Ovary (tissue), 9 donors: ENCODE data around the gene IQCM. TPM values are rescaled to one million over a fixed set of nuclear protein-coding genes. Genes with fewer than 3 reads are reported as not detected.

Experiments used
- DNase-seq, 5 donors: peaks; one replicate each; pipeline ENCODE4 v3.0.0-alpha.2; 2019 to 2020
- H3K27ac ChIP-seq, 2 donors: fragments of 200-600 bp; one replicate each; pipeline versions ENCODE4 v1.5.1 to v1.8.0; 2019 to 2022
- H3K27me3 ChIP-seq: fragments of 200-600 bp; one replicate; pipeline ENCODE4 v1.8.0; 2022
- H3K36me3 ChIP-seq: fragments of 200-600 bp; sonication (generic); one replicate; pipeline ENCODE4 v1.5.1; 2019
- H3K4me1 ChIP-seq: one replicate; pipeline ENCODE4 v1.8.1; 2013; ENCODE audit warnings: mild to moderate bottlenecking, moderate library complexity; ENCODE audit not compliant: insufficient read depth
- H3K4me3 ChIP-seq: fragments of 200-600 bp; sonication (generic); one replicate; pipeline ENCODE4 v1.5.1; 2017
- H3K9me3 ChIP-seq, 2 donors: fragments of 200-600 bp in 1 of 2; sonication (generic) in 1 of 2; one replicate each; pipeline versions ENCODE4 v1.5.1 to v1.8.1; 2013 to 2019; ENCODE audit warnings: mild to moderate bottlenecking in 1 of 2, moderate library complexity in 1 of 2
- EP300 ChIP-seq: sonication (generic); formaldehyde crosslinking; IDR thresholded peaks from one replicate; pipeline ENCODE4 v1.6.1; 2017; ENCODE audit warnings: antibody characterized with exemption
- POLR2A ChIP-seq: fragments of 450-650 bp; IDR thresholded peaks from one replicate; pipeline ENCODE4 v1.6.1; 2017; ENCODE audit warnings: antibody characterized with exemption, mild to moderate bottlenecking, moderate library complexity
- WGBS, 3 donors: extraction: QIAGEN DNeasy Blood & Tissue Kit in 1 of 3; methylation state at CpG; one replicate each; pipeline versions ENCODE4 v1.1.5 to v1.1.7; 2013 to 2017; 5-methylcytosine and 5-hydroxymethylcytosine counted together
- intact Hi-C, 4 donors: fragments of 100-400 bp; cut with DNase I; formaldehyde crosslinking; loops; one replicate each; pipeline versions ENCODE4 v1.11.0 to v1.15.1; 2022 to 2023
- polyA plus RNA-seq, 2 donors: library from polyadenylated mRNA; stranded (reverse); fragments of 200-250 nt in 1 of 2; fragments of 350-450 nt in 1 of 2; fragmentation: Illumina TruSeq in 1 of 2; extraction: RNeasy Lipid Tissue Mini Kit (QIAGEN cat#74804) in 1 of 2; gene quantifications; one replicate each; pipeline ENCODE4 v1.2.3, GENCODE V29; 2013 to 2014
- total RNA-seq, 7 donors: library from RNA; depleted of rRNA in 2 of 7; stranded (reverse); fragments of >200 nt in 2 of 7; fragmentation: NEBNext Ultra II Directional in 3 of 7; extraction: Animal tissue kit (Norgen Biotek cat#: 25700) in 3 of 7; gene quantifications; one replicate each; pipeline versions ENCODE4 v1.1.0 to v1.2.4, GENCODE V29; 2016 to 2023
- TF ChIP-seq, protein P1 (sequence below), 3 donors: fragments of 450-650 bp in 2 of 3; fragments of 200-600 bp in 1 of 3; IDR thresholded peaks; one replicate each; pipeline versions ENCODE4 v1.5.1 to v1.8.0; 2016 to 2022; ENCODE audit warnings: antibody characterized with exemption in 3 of 3, mild to moderate bottlenecking in 1 of 3
- donor health status: DM: no; HTN: no; CAD: no; lungs with moderate emphysema.
- donor health status: DM: no; HTN: no; CAD: no.
- donor health status: Bipolar disorder and iron deficiency.
- donor health status: DM: yes; HTN: yes; CAD: no.
- donor health status: DM: no; HTN: no; CAD: no.
- donor health status: DM: yes; HTN: yes; CAD: no.

The IQCM gene
- total and polyA plus RNA-seq, 9 donors = not detected

GRCh38 chr4:149552601-149553000, 263.0 kb downstream of the IQCM start:
- H3K9me3 ChIP-seq = no peaks in the 10 kb centered on the region
- no peak overlapping the region for H3K4me3 ChIP-seq
- intact Hi-C loops = no loop called here

GRCh38 chr4:149549911-149550310, 265.7 kb downstream of the IQCM start:
- no peak for DNase-seq
- Histone ChIP-seq H3K4me3 (no peak overlapping the region), H3K27me3 (no peaks in the 10 kb centered on the region), H3K27ac (no peak overlapping the region), H3K4me1 (no peaks in the 10 kb centered on the region), H3K9me3 (no peaks in the 10 kb centered on the region), H3K36me3 (no peaks in the 10 kb centered on the region)
- intact Hi-C loops = no loop called here
- TF ChIP-seq POLR2A (no peak), EP300 (no peak)
- TF ChIP-seq, protein P1, sequence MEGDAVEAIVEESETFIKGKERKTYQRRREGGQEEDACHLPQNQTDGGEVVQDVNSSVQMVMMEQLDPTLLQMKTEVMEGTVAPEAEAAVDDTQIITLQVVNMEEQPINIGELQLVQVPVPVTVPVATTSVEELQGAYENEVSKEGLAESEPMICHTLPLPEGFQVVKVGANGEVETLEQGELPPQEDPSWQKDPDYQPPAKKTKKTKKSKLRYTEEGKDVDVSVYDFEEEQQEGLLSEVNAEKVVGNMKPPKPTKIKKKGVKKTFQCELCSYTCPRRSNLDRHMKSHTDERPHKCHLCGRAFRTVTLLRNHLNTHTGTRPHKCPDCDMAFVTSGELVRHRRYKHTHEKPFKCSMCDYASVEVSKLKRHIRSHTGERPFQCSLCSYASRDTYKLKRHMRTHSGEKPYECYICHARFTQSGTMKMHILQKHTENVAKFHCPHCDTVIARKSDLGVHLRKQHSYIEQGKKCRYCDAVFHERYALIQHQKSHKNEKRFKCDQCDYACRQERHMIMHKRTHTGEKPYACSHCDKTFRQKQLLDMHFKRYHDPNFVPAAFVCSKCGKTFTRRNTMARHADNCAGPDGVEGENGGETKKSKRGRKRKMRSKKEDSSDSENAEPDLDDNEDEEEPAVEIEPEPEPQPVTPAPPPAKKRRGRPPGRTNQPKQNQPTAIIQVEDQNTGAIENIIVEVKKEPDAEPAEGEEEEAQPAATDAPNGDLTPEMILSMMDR (IDR thresholded peaks at IDR 0.05) = no peak

More at GRCh38 chr4:149552601-149553000, 263.0 kb downstream of the IQCM start:
- TF ChIP-seq, protein P1 (IDR thresholded peaks at IDR 0.05) = no peak
- no peak for TF ChIP-seq EP300
- no peak for TF ChIP-seq POLR2A
- DNase-seq = no peak
- no peaks in the 10 kb centered on the region for H3K27me3 ChIP-seq
- no peaks in the 10 kb centered on the region for H3K36me3 ChIP-seq
- H3K4me1 ChIP-seq = no peaks in the 10 kb centered on the region
- H3K27ac ChIP-seq = no peak overlapping the region

- DNase-seq = no peak
- intact Hi-C loops = no loop called here
- Histone ChIP-seq H3K4me3 (no peak overlapping the region), H3K36me3 (no peaks in the 10 kb centered on the region), H3K27ac (no peak overlapping the region), H3K9me3 (no peaks in the 10 kb centered on the region), H3K27me3 (no peaks in the 10 kb centered on the region), H3K4me1 (no peaks in the 10 kb centered on the region)
- no peak for TF ChIP-seq POLR2A
- TF ChIP-seq, protein P1 (IDR thresholded peaks at IDR 0.05) = no peak
- no peak for TF ChIP-seq EP300
- WGBS, 3 donors = 73 to 86% (median 82%) methylated on average over 2 of the region's 2 CpGs
Measured at GRCh38 chr4:149534779-149535178, 280.9 kb downstream of the IQCM start.

DNA sequence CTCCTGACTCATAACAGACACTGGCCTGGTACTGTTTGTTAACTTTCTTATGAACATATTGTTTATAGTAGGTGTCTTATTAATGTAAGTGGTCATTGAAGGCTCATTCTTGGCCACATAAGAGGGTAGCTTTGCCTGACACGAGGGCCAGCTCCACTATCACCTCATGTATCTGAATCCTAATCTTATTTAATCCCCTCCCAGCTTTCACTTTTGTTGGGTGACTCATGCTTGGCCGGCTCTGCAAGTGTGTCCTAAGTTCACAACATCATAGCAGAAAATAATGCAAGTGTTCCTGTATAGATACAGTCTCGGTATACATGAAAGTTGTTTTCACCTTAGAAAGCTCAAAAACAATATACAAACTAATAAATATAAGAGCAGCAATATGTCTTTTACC, 283.8 kb downstream of the IQCM start:
- H3K27ac ChIP-seq = no peak overlapping the region
- WGBS, 3 donors = 61 to 68% (median 62%) methylated on average over 3 of the region's 3 CpGs
- intact Hi-C loops = no loop called here

More for the DNA sequence above, 283.8 kb downstream of the IQCM start:
- Histone ChIP-seq H3K4me3 (no peak overlapping the region), H3K27me3 (no peaks in the 10 kb centered on the region), H3K9me3 (no peaks in the 10 kb centered on the region), H3K4me1 (no peaks in the 10 kb centered on the region), H3K36me3 (no peaks in the 10 kb centered on the region)
- TF ChIP-seq, protein P1 (IDR thresholded peaks at IDR 0.05) = no peak
- TF ChIP-seq EP300 (no peak), POLR2A (no peak)
- DNase-seq = no peak
